Astrocyte (in vitro differentiated cells and primary cell): ENCODE results near the gene LCE1F. TPM values are rescaled to one million over a fixed set of nuclear protein-coding genes. Genes with fewer than 3 reads are reported as not detected.

ENCODE experiments used
- DNase-seq: peaks from one replicate; pipeline ENCODE4 v3.0.0-alpha.2; 2010; ENCODE audit warnings: low read depth
- FAIRE-seq: peaks from 2 replicates; lab custom pipeline; 2011; peaks lifted over from hg19 to GRCh38; lab: Jason Lieb, UNC
- H2AFZ ChIP-seq: 2 replicates; pipeline ENCODE4 v1.6.0; 2012; ENCODE audit warnings: low read depth, low read length, inconsistent platforms
- H3K27ac ChIP-seq: 2 replicates; pipeline ENCODE4 v1.5.1; 2011; ENCODE audit warnings: low read depth, low read length, inconsistent platforms
- H3K27me3 ChIP-seq: 2 replicates; pipeline ENCODE4 v1.6.0; 2011; ENCODE audit warnings: low read length, inconsistent platforms; ENCODE audit not compliant: insufficient read depth
- H3K36me3 ChIP-seq: 2 replicates; pipeline ENCODE4 v1.5.1; 2011; ENCODE audit warnings: low read length, inconsistent platforms; ENCODE audit not compliant: insufficient read depth
- H3K4me1 ChIP-seq: 2 replicates; pipeline ENCODE4 v1.5.1; 2011; ENCODE audit warnings: low read length, inconsistent platforms; ENCODE audit not compliant: insufficient read depth
- H3K4me2 ChIP-seq: 2 replicates; pipeline ENCODE4 v1.6.0; 2012; ENCODE audit warnings: low read length, inconsistent platforms
- H3K4me3 ChIP-seq: 2 replicates; pipeline ENCODE4 v1.5.1; 2011; ENCODE audit warnings: low read depth, mild to moderate bottlenecking, low read length, inconsistent platforms; ENCODE audit not compliant: insufficient read depth
- H3K79me2 ChIP-seq: 2 replicates; pipeline ENCODE4 v1.6.0; 2012; ENCODE audit warnings: mild to moderate bottlenecking, low read length, inconsistent platforms; ENCODE audit not compliant: insufficient read depth
- H3K9ac ChIP-seq: 2 replicates; pipeline ENCODE4 v1.6.0; 2012; ENCODE audit warnings: mild to moderate bottlenecking, low read length, inconsistent platforms
- H3K9me3 ChIP-seq: 2 replicates; pipeline ENCODE4 v1.5.1; 2012; ENCODE audit warnings: low read depth, mild to moderate bottlenecking, low read length, inconsistent platforms; ENCODE audit not compliant: insufficient read depth
- H4K20me1 ChIP-seq: 2 replicates; pipeline ENCODE4 v1.6.0; 2012; ENCODE audit warnings: low read length, inconsistent platforms; ENCODE audit not compliant: insufficient read depth
- H3K27ac Mint-ChIP-seq: one replicate; pipeline ENCODE4 v1.8.0; 2021; ENCODE audit warnings: mild to moderate bottlenecking, mixed read lengths; ENCODE audit not compliant: unreplicated experiment
- H3K27me3 Mint-ChIP-seq: one replicate; pipeline ENCODE4 v1.8.0; 2021; ENCODE audit warnings: low read depth, mixed read lengths; ENCODE audit not compliant: unreplicated experiment
- H3K36me3 Mint-ChIP-seq: one replicate; pipeline ENCODE4 v1.8.0; 2021; ENCODE audit warnings: low read depth, mixed read lengths; ENCODE audit not compliant: unreplicated experiment
- H3K4me1 Mint-ChIP-seq: one replicate; pipeline ENCODE4 v1.8.0; 2021; ENCODE audit warnings: low read depth, mixed read lengths; ENCODE audit not compliant: unreplicated experiment
- H3K4me3 Mint-ChIP-seq: one replicate; pipeline ENCODE4 v1.8.0; 2021; ENCODE audit warnings: mild to moderate bottlenecking, moderate library complexity, mixed read lengths; ENCODE audit not compliant: unreplicated experiment
- H3K9me3 Mint-ChIP-seq: one replicate; pipeline ENCODE4 v1.8.0; 2021; ENCODE audit warnings: mild to moderate bottlenecking, mixed read lengths; ENCODE audit not compliant: unreplicated experiment
- CTCF ChIP-seq: IDR thresholded peaks from 2 replicates; pipeline ENCODE4 v1.5.1; 2011; ENCODE audit warnings: low read depth, mild to moderate bottlenecking, inconsistent platforms, low read length, moderate library complexity; ENCODE audit not compliant: insufficient read depth
- EZH2 ChIP-seq: IDR thresholded peaks from 2 replicates; pipeline ENCODE4 v1.6.1; 2012; ENCODE audit warnings: mild to moderate bottlenecking, low read length, inconsistent platforms; ENCODE audit not compliant: insufficient read depth
- total RNA-seq: library from RNA; stranded (reverse); gene quantifications from 2 replicates; pipeline ENCODE4 v1.2.1, GENCODE V29; 2021

Gene LCE1F
- total RNA-seq, 1 donor from 2014 or later, result not detected

DNA sequence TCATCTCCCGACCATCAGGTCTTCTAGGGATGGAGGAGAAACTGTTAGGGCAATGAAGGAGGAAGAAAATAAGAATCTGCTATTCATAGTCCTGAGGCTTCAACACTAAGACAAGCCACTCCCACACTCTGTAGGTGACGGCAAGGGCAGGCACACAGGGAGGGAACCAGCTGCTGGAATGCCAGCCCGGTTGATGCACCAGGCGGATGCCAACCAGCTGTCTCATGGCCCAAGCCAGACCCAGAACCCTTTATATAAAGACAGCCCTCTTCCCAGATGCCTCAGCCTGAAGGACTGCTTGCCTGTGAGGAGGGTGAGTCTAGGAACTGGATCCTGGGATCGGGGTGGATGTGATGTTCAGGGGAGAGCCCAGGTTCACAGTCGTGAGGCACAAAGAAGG lies 17.2 kb upstream of the LCE1F start, which contains the start of gene KPRP:
Gene KPRP (plus strand): TSS at position 279 of the 400 bp plus-strand sequence. CDS start 1,564 bp downstream, outside the sequence.
- peaks cover 2% of the 10 kb centered on the region for H3K36me3 Mint-ChIP-seq

GRCh38 chr1:152758636-152759035 lies 16.3 kb upstream of the LCE1F start:
- no peak for TF ChIP-seq EZH2
- no peak for TF ChIP-seq CTCF
- no peak overlapping the region for H3K27ac ChIP-seq
- Mint-ChIP-seq H3K9me3 (peaks cover 6% of the 10 kb centered on the region), H3K36me3 (peaks cover 2% of the 10 kb centered on the region), H3K4me3 (no peak overlapping the region), H3K4me1 (no peaks in the 10 kb centered on the region), H3K27me3 (peaks cover 16% of the 10 kb centered on the region), H3K27ac (no peak overlapping the region)
- H4K20me1 ChIP-seq, result no peaks in the 10 kb centered on the region
- FAIRE-seq (no peak), DNase-seq (no peak)
- no peak overlapping the region for H3K4me2 ChIP-seq
- no peak overlapping the region for H3K4me3 ChIP-seq
- no peaks in the 10 kb centered on the region for H3K4me1 ChIP-seq
- H2AFZ ChIP-seq, result no peak overlapping the region
- H3K9me3 ChIP-seq, result peaks cover 3% of the 10 kb centered on the region
- H3K9ac ChIP-seq, result no peak overlapping the region
- H3K79me2 ChIP-seq, result no peaks in the 10 kb centered on the region
- no peaks in the 10 kb centered on the region for H3K27me3 ChIP-seq
- no peaks in the 10 kb centered on the region for H3K36me3 ChIP-seq

More for the DNA sequence above, 17.2 kb upstream of the LCE1F start, which contains the start of gene KPRP:
- Histone ChIP-seq H3K4me2 (no peak within 1 kb of the TSS), H3K9me3 (peaks cover 3% of the 10 kb centered on the region), H3K27ac (no peak within 1 kb of the TSS), H3K4me3 (no peak within 1 kb of the TSS), H3K4me1 (no peaks in the 10 kb centered on the region), H3K36me3 (no peaks in the 10 kb centered on the region), H3K9ac (no peak within 1 kb of the TSS), H4K20me1 (no peaks in the 10 kb centered on the region), H2AFZ (no peak within 1 kb of the TSS), H3K27me3 (no peaks in the 10 kb centered on the region), H3K79me2 (no peaks in the 10 kb centered on the region)
- Mint-ChIP-seq H3K27me3 (peaks cover 16% of the 10 kb centered on the region), H3K4me1 (no peaks in the 10 kb centered on the region), H3K9me3 (peaks cover 6% of the 10 kb centered on the region), H3K4me3 (no peak within 1 kb of the TSS), H3K27ac (no peak within 1 kb of the TSS)
- no peak for DNase-seq
- FAIRE-seq, result no peak
- TF ChIP-seq EZH2 (no peak), CTCF (no peak)

DNA sequence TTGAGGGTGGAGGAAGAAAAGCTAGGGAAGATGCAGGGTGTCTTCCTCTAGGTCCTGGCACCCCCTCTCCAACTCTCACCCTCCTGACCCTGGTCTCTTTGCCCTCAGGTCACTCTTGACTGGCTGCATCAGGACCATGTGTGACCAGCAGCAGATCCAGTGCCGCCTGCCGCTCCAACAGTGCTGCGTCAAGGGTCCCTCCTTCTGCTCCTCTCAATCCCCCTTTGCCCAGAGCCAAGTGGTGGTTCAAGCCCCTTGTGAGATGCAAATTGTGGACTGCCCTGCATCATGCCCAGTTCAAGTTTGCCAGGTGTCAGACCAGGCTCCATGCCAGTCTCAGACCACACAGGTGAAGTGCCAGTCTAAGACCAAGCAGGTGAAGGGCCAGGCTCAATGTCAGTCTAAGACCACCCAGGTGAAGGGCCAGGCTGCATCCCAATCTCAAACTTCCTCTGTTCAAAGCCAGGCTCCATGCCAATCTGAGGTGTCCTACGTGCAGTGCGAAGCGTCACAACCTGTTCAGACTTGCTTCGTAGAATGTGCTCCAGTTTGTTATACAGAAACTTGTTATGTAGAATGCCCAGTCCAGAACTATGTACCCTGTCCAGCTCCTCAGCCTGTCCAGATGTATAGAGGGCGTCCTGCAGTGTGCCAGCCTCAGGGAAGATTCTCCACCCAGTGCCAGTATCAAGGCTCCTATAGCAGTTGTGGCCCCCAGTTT lies 15.3 kb upstream of the LCE1F start:
- Histone ChIP-seq H3K79me2 (no peaks in the 10 kb centered on the region), H3K4me1 (no peaks in the 10 kb centered on the region), H2AFZ (no peak overlapping the region), H3K27me3 (no peaks in the 10 kb centered on the region), H4K20me1 (no peaks in the 10 kb centered on the region), H3K4me2 (no peak overlapping the region), H3K27ac (no peak overlapping the region), H3K36me3 (no peaks in the 10 kb centered on the region), H3K9ac (no peak overlapping the region), H3K9me3 (peaks cover 3% of the 10 kb centered on the region), H3K4me3 (no peak overlapping the region)
- H3K27ac Mint-ChIP-seq, result no peak overlapping the region
- DNase-seq, result no peak
- no peak overlapping the region for H3K4me3 Mint-ChIP-seq
- peaks cover 2% of the 10 kb centered on the region for H3K36me3 Mint-ChIP-seq
- peaks cover 16% of the 10 kb centered on the region for H3K27me3 Mint-ChIP-seq
- FAIRE-seq, result no peak
- TF ChIP-seq EZH2, result no peak
- no peak for TF ChIP-seq CTCF
- peaks cover 6% of the 10 kb centered on the region for H3K9me3 Mint-ChIP-seq
- H3K4me1 Mint-ChIP-seq, result no peaks in the 10 kb centered on the region
